Fibroblast of lung (primary cell): ENCODE results near the gene RNF152. TPM values are rescaled to one million over a fixed set of nuclear protein-coding genes. Genes with fewer than 3 reads are reported as not detected.

Experiments used
- DNase-seq, 2 donors: peaks; one replicate each; pipeline versions ENCODE4 v3.0.0 to v3.0.0-alpha.2; 2010; ENCODE audit warnings: low read depth in 2 of 2
- H2AFZ ChIP-seq: 2 replicates; pipeline ENCODE4 v1.5.1; 2012; ENCODE audit warnings: low read length, control low read depth, inconsistent platforms
- H3K27ac ChIP-seq: 2 replicates; pipeline ENCODE4 v1.5.1; 2011; ENCODE audit warnings: low read length, control low read depth; ENCODE audit not compliant: insufficient read depth
- H3K27me3 ChIP-seq: 2 replicates; pipeline ENCODE4 v1.5.1; 2011; ENCODE audit warnings: mild to moderate bottlenecking, low read length; ENCODE audit not compliant: control insufficient read depth, insufficient read depth
- H3K36me3 ChIP-seq: 2 replicates; pipeline ENCODE4 v1.5.1; 2011; ENCODE audit warnings: low read length; ENCODE audit not compliant: control insufficient read depth, insufficient read depth
- H3K4me1 ChIP-seq: 2 replicates; pipeline ENCODE4 v1.5.1; 2011; ENCODE audit warnings: low read length; ENCODE audit not compliant: control insufficient read depth, insufficient read depth; ENCODE audit errors: extremely low read depth
- H3K4me2 ChIP-seq: 2 replicates; pipeline ENCODE4 v1.5.1; 2011; ENCODE audit warnings: low read length, control low read depth; ENCODE audit not compliant: insufficient read depth; ENCODE audit errors: extremely low read depth
- H3K4me3 ChIP-seq, 4 experiments: fragments of 200-600 bp in 1 of 4; sonication (generic) in 1 of 4; replicated peaks in 1 of 4; 2 replicates each; pipeline ENCODE4 v1.5.1; 2011 to 2016; ENCODE audit warnings: low read length in 4 of 4, low read depth in 3 of 4, mild to moderate bottlenecking in 3 of 4, control low read depth in 2 of 4, inconsistent platforms in 1 of 4, mixed read lengths in 1 of 4; ENCODE audit not compliant: insufficient read depth in 1 of 4; ENCODE audit errors: control extremely low read depth in 1 of 4
- H3K79me2 ChIP-seq: 2 replicates; pipeline ENCODE4 v1.5.1; 2012; ENCODE audit warnings: mild to moderate bottlenecking, low read length, inconsistent platforms; ENCODE audit not compliant: control insufficient read depth, insufficient read depth
- H3K9ac ChIP-seq: 2 replicates; pipeline ENCODE4 v1.5.1; 2011; ENCODE audit warnings: mild to moderate bottlenecking, low read length, control low read depth; ENCODE audit not compliant: insufficient read depth
- H3K9me3 ChIP-seq: 2 replicates; pipeline ENCODE4 v1.5.1; 2012; ENCODE audit warnings: low read depth, low read length; ENCODE audit not compliant: control insufficient read depth, insufficient read depth
- H4K20me1 ChIP-seq: 2 replicates; pipeline ENCODE4 v1.5.1; 2011; ENCODE audit warnings: low read length; ENCODE audit not compliant: control insufficient read depth, insufficient read depth; ENCODE audit errors: extremely low read depth
- EZH2 ChIP-seq: IDR thresholded peaks from 2 replicates; pipeline ENCODE4 v1.5.1; 2012; ENCODE audit warnings: low read length, control low read depth, mild to moderate bottlenecking; ENCODE audit errors: missing control alignments
- polyA plus RNA-seq, 2 donors: library from polyadenylated mRNA; depleted of rRNA in 1 of 2; stranded (reverse) in 1 of 2; unstranded in 1 of 2; fragments of >200 nt; gene quantifications; 2 replicates each; pipeline ENCODE4 v1.2.1, GENCODE V29; 2011 to 2012; ENCODE audit warnings: missing spikeins in 1 of 2
- total RNA-seq: library from RNA; depleted of rRNA; stranded (reverse); fragments of >200 nt; gene quantifications from 2 replicates; pipeline ENCODE4 v1.2.1, GENCODE V29; 2014
- TF ChIP-seq, protein P1 (sequence below), 2 donors: IDR thresholded peaks in 1 of 2; conservative IDR thresholded peaks in 1 of 2; 1 replicate in 1 of 2; 2 replicates in 1 of 2; pipeline ENCODE4 v1.5.1; 2011 to 2012; ENCODE audit warnings: low read length in 2 of 2, control low read depth in 1 of 2, inconsistent platforms in 1 of 2, low read depth in 1 of 2, mild to moderate bottlenecking in 1 of 2

RNF152 gene
- total and polyA plus RNA-seq, 2 donors (not counting 1 experiment from before 2014, with no cell fraction given), result 20.0 to 24.4 TPM

DNA sequence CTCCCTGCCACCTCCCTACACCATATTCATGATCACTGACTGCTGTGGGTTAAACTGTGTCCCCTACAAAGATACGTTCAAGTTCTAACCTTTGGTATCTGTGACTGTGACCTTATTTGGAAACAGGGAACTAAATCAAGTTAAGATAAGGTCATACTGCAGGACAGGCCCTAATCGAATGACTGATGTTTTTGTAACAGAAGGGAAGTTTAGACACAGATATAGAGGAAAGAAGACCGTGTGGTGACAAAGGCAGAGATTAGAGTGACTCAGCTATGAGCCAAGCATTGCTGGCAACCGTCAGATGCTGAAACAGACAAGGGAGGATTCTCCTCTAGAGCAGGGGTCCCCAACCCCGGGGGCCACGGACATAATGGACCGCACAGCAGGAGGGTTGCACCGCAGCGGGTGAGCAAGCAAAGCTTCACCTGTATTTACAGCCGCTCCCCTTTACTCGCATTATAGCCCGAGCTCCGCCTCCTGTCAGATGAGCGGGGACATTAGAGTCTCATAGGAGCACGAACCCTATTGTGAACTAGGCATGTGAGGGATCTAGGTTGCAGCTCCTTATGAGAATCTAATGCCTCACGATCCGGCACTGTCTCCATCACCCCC, 28.9 kb upstream of the RNF152 start:
- H3K36me3 ChIP-seq, result no peaks in the 10 kb centered on the region
- H3K79me2 ChIP-seq, result no peaks in the 10 kb centered on the region
- no peak overlapping the region for H2AFZ ChIP-seq
- H4K20me1 ChIP-seq, result no peaks in the 10 kb centered on the region
- no peaks in the 10 kb centered on the region for H3K27me3 ChIP-seq
- no peak overlapping the region for H3K4me3 ChIP-seq
- TF ChIP-seq, protein P1, sequence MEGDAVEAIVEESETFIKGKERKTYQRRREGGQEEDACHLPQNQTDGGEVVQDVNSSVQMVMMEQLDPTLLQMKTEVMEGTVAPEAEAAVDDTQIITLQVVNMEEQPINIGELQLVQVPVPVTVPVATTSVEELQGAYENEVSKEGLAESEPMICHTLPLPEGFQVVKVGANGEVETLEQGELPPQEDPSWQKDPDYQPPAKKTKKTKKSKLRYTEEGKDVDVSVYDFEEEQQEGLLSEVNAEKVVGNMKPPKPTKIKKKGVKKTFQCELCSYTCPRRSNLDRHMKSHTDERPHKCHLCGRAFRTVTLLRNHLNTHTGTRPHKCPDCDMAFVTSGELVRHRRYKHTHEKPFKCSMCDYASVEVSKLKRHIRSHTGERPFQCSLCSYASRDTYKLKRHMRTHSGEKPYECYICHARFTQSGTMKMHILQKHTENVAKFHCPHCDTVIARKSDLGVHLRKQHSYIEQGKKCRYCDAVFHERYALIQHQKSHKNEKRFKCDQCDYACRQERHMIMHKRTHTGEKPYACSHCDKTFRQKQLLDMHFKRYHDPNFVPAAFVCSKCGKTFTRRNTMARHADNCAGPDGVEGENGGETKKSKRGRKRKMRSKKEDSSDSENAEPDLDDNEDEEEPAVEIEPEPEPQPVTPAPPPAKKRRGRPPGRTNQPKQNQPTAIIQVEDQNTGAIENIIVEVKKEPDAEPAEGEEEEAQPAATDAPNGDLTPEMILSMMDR (conservative IDR thresholded peaks at IDR 0.05 in 1 of 2, IDR thresholded peaks at IDR 0.05 in 1 of 2; ENCODE audit: low read depth in 1 of 2, low read length in 2 of 2), result no peak
- no peak for TF ChIP-seq EZH2
- H3K9ac ChIP-seq, result no peak overlapping the region
- H3K4me1 ChIP-seq, result no peaks in the 10 kb centered on the region
- no peak overlapping the region for H3K27ac ChIP-seq
- no peak for DNase-seq
- H3K4me2 ChIP-seq, result no peak overlapping the region
- H3K9me3 ChIP-seq, result no peaks in the 10 kb centered on the region

DNA sequence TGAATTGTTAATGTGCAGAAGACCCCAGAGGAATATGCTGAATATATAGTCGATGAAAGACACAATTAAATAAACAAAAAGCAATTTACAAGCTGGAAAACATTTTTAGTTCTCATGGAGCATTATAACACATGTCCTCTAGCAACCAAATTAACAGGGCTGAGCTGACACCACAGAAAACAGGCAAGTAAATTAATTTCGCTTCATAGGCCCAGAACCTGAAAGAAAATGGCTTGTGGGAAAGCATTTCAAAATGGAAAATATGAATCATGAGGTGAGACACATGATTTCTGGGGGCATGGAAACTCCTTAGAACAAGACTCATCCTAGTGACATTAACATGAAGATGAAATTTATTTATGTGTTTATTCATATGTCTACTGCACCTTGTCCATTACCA, 25.0 kb upstream of the RNF152 start:
- Histone ChIP-seq H3K27me3 (no peaks in the 10 kb centered on the region), H3K79me2 (no peaks in the 10 kb centered on the region), H3K4me3 (no peak overlapping the region), H3K9ac (no peak overlapping the region), H4K20me1 (no peaks in the 10 kb centered on the region), H2AFZ (no peak overlapping the region), H3K9me3 (no peaks in the 10 kb centered on the region), H3K4me2 (no peak overlapping the region), H3K27ac (no peak overlapping the region), H3K4me1 (no peaks in the 10 kb centered on the region), H3K36me3 (no peaks in the 10 kb centered on the region)
- no peak for TF ChIP-seq EZH2
- TF ChIP-seq, protein P1 (conservative IDR thresholded peaks at IDR 0.05 in 1 of 2, IDR thresholded peaks at IDR 0.05 in 1 of 2; ENCODE audit: low read depth in 1 of 2, low read length in 2 of 2), result no peak
- DNase-seq, result no peak

DNA sequence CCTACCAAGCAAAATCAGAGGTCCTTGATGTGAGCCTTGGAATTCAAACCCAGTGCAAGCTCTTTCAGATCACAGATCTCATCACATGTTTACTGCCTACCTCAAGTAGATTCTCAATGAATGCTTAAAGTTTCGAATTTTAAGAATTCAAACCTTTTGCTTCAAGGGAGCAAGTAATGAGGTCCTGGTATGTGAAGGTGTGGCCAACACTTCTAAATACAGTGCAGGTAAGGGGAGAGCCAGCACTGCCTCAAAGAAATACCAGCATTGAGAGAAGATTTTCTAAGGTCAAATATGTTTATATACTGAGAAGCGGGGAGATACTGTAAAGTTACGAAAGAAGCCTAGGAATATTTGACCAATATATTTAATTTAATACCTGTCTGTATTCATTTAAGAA, 19.7 kb upstream of the RNF152 start:
- no peaks in the 10 kb centered on the region for H3K4me1 ChIP-seq
- no peak for DNase-seq
- TF ChIP-seq, protein P1 (conservative IDR thresholded peaks at IDR 0.05 in 1 of 2, IDR thresholded peaks at IDR 0.05 in 1 of 2; ENCODE audit: low read depth in 1 of 2, low read length in 2 of 2), result no peak
- TF ChIP-seq EZH2, result no peak
- H2AFZ ChIP-seq, result no peak overlapping the region
- no peak overlapping the region for H3K27ac ChIP-seq
- H3K36me3 ChIP-seq, result no peaks in the 10 kb centered on the region
- no peaks in the 10 kb centered on the region for H3K27me3 ChIP-seq
- H3K79me2 ChIP-seq, result no peaks in the 10 kb centered on the region
- H4K20me1 ChIP-seq, result no peaks in the 10 kb centered on the region
- H3K9me3 ChIP-seq, result no peaks in the 10 kb centered on the region
- no peak overlapping the region for H3K9ac ChIP-seq
- H3K4me3 ChIP-seq, result no peak overlapping the region
- H3K4me2 ChIP-seq, result no peak overlapping the region
